H1 (cell line): ENCODE results near the gene DEGS2. TPM values are rescaled to one million over a fixed set of nuclear protein-coding genes. Genes with fewer than 3 reads are reported as not detected.

ENCODE experiments used
- CTCF ChIA-PET: fragments of 300-600 bp; sonication (Branson Sonifier 250); formaldehyde crosslinking; loops from one replicate; lab custom pipeline; 2021; ENCODE audit not compliant: partially characterized antibody; lab: Charles Lee
- POLR2A ChIA-PET: fragments of 300-600 bp; sonication (Branson Sonifier 250); formaldehyde crosslinking; loops from one replicate; lab custom pipeline; 2021; ENCODE audit warnings: inconsistent platforms; ENCODE audit not compliant: partially characterized antibody; lab: Charles Lee
- DNase-seq, 2 experiments: peaks; one replicate each; pipeline versions ENCODE4 v3.0.0 to v3.0.0-alpha.2; 2010 to 2022; ENCODE audit warnings: low spot score in 2 of 2, low read depth in 1 of 2, mixed read lengths in 1 of 2
- FAIRE-seq: peaks from 2 replicates; lab custom pipeline; 2011; peaks lifted over from hg19 to GRCh38; lab: Jason Lieb, UNC
- H2AFZ ChIP-seq: 2 replicates; pipeline ENCODE4 v1.8.1; 2012; ENCODE audit warnings: low read length, inconsistent platforms
- H2AK5ac ChIP-seq: 2 replicates; pipeline ENCODE4 v1.6.1; 2013; ENCODE audit warnings: low read depth, low read length
- H2BK120ac ChIP-seq: replicated peaks from 2 replicates; pipeline ENCODE3; 2013; ENCODE audit warnings: low read depth, low read length, inconsistent platforms
- H2BK12ac ChIP-seq: 2 replicates; pipeline ENCODE4 v1.6.1; 2013; ENCODE audit warnings: low read depth, low read length
- H2BK15ac ChIP-seq: 2 replicates; pipeline ENCODE4 v1.6.1; 2013; ENCODE audit warnings: low read length
- H2BK20ac ChIP-seq: 2 replicates; pipeline ENCODE4 v1.6.1; 2013; ENCODE audit warnings: low read length
- H2BK5ac ChIP-seq: 2 replicates; pipeline ENCODE4 v1.6.1; 2013; ENCODE audit warnings: low read depth, low read length
- H3K14ac ChIP-seq: 2 replicates; pipeline ENCODE4 v1.6.1; 2013; ENCODE audit warnings: inconsistent platforms; ENCODE audit not compliant: insufficient read length
- H3K18ac ChIP-seq: 2 replicates; pipeline ENCODE4 v1.6.1; 2013; ENCODE audit warnings: low read length; ENCODE audit errors: extremely low read depth
- H3K23ac ChIP-seq: 2 replicates; pipeline ENCODE4 v1.6.1; 2013; ENCODE audit warnings: inconsistent platforms; ENCODE audit not compliant: insufficient read length
- H3K23me2 ChIP-seq: 2 replicates; pipeline ENCODE4 v1.6.1; 2013; ENCODE audit warnings: low read depth, low read length
- H3K27ac ChIP-seq: 2 replicates; pipeline ENCODE4 v1.6.1; 2011; ENCODE audit warnings: low read depth, low read length, inconsistent platforms
- H3K27me3 ChIP-seq, 4 experiments: replicated peaks in 1 of 4; 1 replicate in 1 of 4; 2 replicates in 3 of 4; pipeline versions ENCODE4 v1.6.1 to v1.8.1; 2011 to 2013; ENCODE audit warnings: low read length in 3 of 4, mild to moderate bottlenecking in 3 of 4, inconsistent platforms in 2 of 4, mixed read lengths in 2 of 4, moderate library complexity in 1 of 4; ENCODE audit not compliant: control insufficient read depth in 3 of 4, insufficient read depth in 3 of 4; ENCODE audit errors: extremely low read depth in 1 of 4
- H3K36me3 ChIP-seq, 4 experiments: 2 replicates each; pipeline versions ENCODE4 v1.6.1 to v1.8.1; 2011 to 2013; ENCODE audit warnings: mild to moderate bottlenecking in 4 of 4, low read length in 3 of 4, moderate library complexity in 2 of 4, control low read depth in 1 of 4, inconsistent platforms in 1 of 4; ENCODE audit not compliant: insufficient read depth in 4 of 4, control insufficient read depth in 2 of 4
- H3K4ac ChIP-seq: replicated peaks from 2 replicates; pipeline ENCODE3; 2013; ENCODE audit warnings: low read length, low read depth, mixed read lengths, inconsistent platforms; ENCODE audit not compliant: insufficient read length
- H3K4me1 ChIP-seq, 4 experiments: replicated peaks in 1 of 4; 1 replicate in 1 of 4; 2 replicates in 3 of 4; pipeline versions ENCODE4 v1.6.1 to v1.8.1; 2011 to 2013; ENCODE audit warnings: low read length in 3 of 4, inconsistent platforms in 2 of 4, mixed read lengths in 1 of 4; ENCODE audit not compliant: insufficient read depth in 4 of 4, control insufficient read depth in 3 of 4
- H3K4me2 ChIP-seq, 2 experiments: 2 replicates each; pipeline versions ENCODE4 v1.6.1 to v1.8.1; 2011 to 2013; ENCODE audit warnings: low read depth in 2 of 2, low read length in 2 of 2, control low read depth in 1 of 2, inconsistent platforms in 1 of 2, mild to moderate bottlenecking in 1 of 2; ENCODE audit not compliant: insufficient read depth in 1 of 2
- H3K4me3 ChIP-seq, 4 experiments: fragments of 200-600, 300-600 bp in 1 of 4; sonication (generic), shearing (Covaris generic), sonication (Bioruptor Twin) in 1 of 4; 2 replicates each; pipeline versions ENCODE4 v1.5.1 to v1.8.1; 2011 to 2016; ENCODE audit warnings: low read length in 4 of 4, low read depth in 3 of 4, control low read depth in 2 of 4, inconsistent platforms in 2 of 4, mild to moderate bottlenecking in 2 of 4, mixed read lengths in 1 of 4, moderate library complexity in 1 of 4; ENCODE audit not compliant: insufficient read depth in 2 of 4; ENCODE audit errors: extremely low read depth in 1 of 4
- H3K56ac ChIP-seq: replicated peaks from 2 replicates; pipeline ENCODE3; 2013; ENCODE audit warnings: low read depth, mild to moderate bottlenecking, mixed read lengths, low read length, inconsistent platforms; ENCODE audit not compliant: insufficient read length
- H3K79me1 ChIP-seq: 2 replicates; pipeline ENCODE4 v1.6.1; 2013; ENCODE audit warnings: low read depth, low read length, control low read depth
- H3K79me2 ChIP-seq, 2 experiments: 2 replicates each; pipeline versions ENCODE4 v1.6.1 to v1.8.1; 2012 to 2013; ENCODE audit warnings: low read length in 2 of 2, mild to moderate bottlenecking in 2 of 2, inconsistent platforms in 1 of 2; ENCODE audit not compliant: insufficient read depth in 2 of 2, control insufficient read depth in 1 of 2
- H3K9ac ChIP-seq, 4 experiments: replicated peaks in 1 of 4; 1 replicate in 1 of 4; 2 replicates in 3 of 4; pipeline versions ENCODE4 v1.6.1 to v1.8.1; 2011 to 2013; ENCODE audit warnings: low read depth in 3 of 4, low read length in 3 of 4, control low read depth in 2 of 4, mild to moderate bottlenecking in 2 of 4, moderate library complexity in 2 of 4, inconsistent platforms in 1 of 4; ENCODE audit errors: extremely low read depth in 1 of 4
- H3K9me3 ChIP-seq, 2 experiments: 2 replicates each; pipeline versions ENCODE4 v1.6.1 to v1.8.1; 2012 to 2013; ENCODE audit warnings: mild to moderate bottlenecking in 2 of 2, moderate library complexity in 2 of 2, control low read depth in 1 of 2, inconsistent platforms in 1 of 2, low read depth in 1 of 2, low read length in 1 of 2, mixed read lengths in 1 of 2; ENCODE audit not compliant: insufficient read depth in 2 of 2
- H4K20me1 ChIP-seq, 2 experiments: replicated peaks in 1 of 2; 2 replicates each; pipeline versions ENCODE3 to v1.8.1; 2011 to 2013; ENCODE audit warnings: inconsistent platforms in 2 of 2, low read length in 2 of 2, mild to moderate bottlenecking in 1 of 2; ENCODE audit not compliant: insufficient read depth in 2 of 2, control insufficient read depth in 1 of 2
- H4K5ac ChIP-seq: 2 replicates; pipeline ENCODE4 v1.6.1; 2013; ENCODE audit warnings: low read length, low read depth, mixed read lengths, inconsistent platforms; ENCODE audit not compliant: insufficient read length
- H4K8ac ChIP-seq: 2 replicates; pipeline ENCODE4 v1.8.0; 2013; ENCODE audit warnings: mild to moderate bottlenecking, moderate library complexity, low read length, inconsistent platforms; ENCODE audit not compliant: insufficient read depth; ENCODE audit errors: extremely low read depth
- H4K91ac ChIP-seq: replicated peaks from 2 replicates; pipeline ENCODE3; 2013; ENCODE audit warnings: low read length, mixed read lengths, inconsistent platforms; ENCODE audit not compliant: insufficient read length
- WGBS, 2 experiments: shearing (Covaris generic) in 1 of 2; methylation state at CpG; one replicate each; pipeline versions ENCODE4 v1.1.6 to v1.1.7; 2013 to 2015; ENCODE audit warnings: low lambda C conversion rate in 2 of 2, mixed read lengths in 2 of 2, inconsistent platforms in 1 of 2, low coverage in 1 of 2, missing lambda C conversion rate in 1 of 2; ENCODE audit not compliant: insufficient replicate concordance in 2 of 2, insufficient coverage in 1 of 2, insufficient read length in 1 of 2; ENCODE audit errors: extremely low coverage in 1 of 2, missing lambda C conversion rate in 1 of 2; 5-methylcytosine and 5-hydroxymethylcytosine counted together
- polyA plus RNA-seq, 7 experiments: library from polyadenylated mRNA; depleted of rRNA in 3 of 7; stranded (reverse) in 5 of 7; unstranded in 2 of 7; fragments of >200 nt in 5 of 7; fragments of 200-250 nt in 2 of 7; gene quantifications; 1 replicate in 5 of 7; 2 replicates in 1 of 7; 4 replicates in 1 of 7; pipeline versions ENCODE4 v1.2.1 to v1.2.3, GENCODE V29; 2011 to 2013; ENCODE audit warnings: missing spikeins in 2 of 7, mixed read lengths in 2 of 7
- total RNA-seq: library from RNA; stranded (reverse); fragmentation: NEBNext Ultra II Directional; extraction: Animal tissue kit (Norgen Biotek cat#: 25700); gene quantifications from 2 replicates; pipeline ENCODE4 v1.2.1, GENCODE V29; 2021
- TF ChIP-seq, protein P1 (sequence below), 3 experiments: IDR thresholded peaks; 1 replicate in 2 of 3; 2 replicates in 1 of 3; pipeline versions ENCODE4 v1.5.1 to v1.6.1; 2011; ENCODE audit warnings: low read length in 3 of 3, mild to moderate bottlenecking in 3 of 3, inconsistent platforms in 2 of 3, low read depth in 1 of 3, moderate library complexity in 1 of 3; ENCODE audit not compliant: insufficient read depth in 1 of 3; ENCODE audit errors: control extremely low read depth in 1 of 3
- TF ChIP-seq, protein P2 (sequence below): IDR thresholded peaks from 2 replicates; pipeline ENCODE4 v1.6.1; 2011; ENCODE audit warnings: low read depth, mild to moderate bottlenecking, low read length; ENCODE audit not compliant: insufficient read depth

DEGS2 gene
- total and polyA plus RNA-seq, 2 of the 8 experiments (the other 6 are each of a cell fraction or from before 2014, with no cell fraction given) = 0.61 to 0.82 TPM

DNA sequence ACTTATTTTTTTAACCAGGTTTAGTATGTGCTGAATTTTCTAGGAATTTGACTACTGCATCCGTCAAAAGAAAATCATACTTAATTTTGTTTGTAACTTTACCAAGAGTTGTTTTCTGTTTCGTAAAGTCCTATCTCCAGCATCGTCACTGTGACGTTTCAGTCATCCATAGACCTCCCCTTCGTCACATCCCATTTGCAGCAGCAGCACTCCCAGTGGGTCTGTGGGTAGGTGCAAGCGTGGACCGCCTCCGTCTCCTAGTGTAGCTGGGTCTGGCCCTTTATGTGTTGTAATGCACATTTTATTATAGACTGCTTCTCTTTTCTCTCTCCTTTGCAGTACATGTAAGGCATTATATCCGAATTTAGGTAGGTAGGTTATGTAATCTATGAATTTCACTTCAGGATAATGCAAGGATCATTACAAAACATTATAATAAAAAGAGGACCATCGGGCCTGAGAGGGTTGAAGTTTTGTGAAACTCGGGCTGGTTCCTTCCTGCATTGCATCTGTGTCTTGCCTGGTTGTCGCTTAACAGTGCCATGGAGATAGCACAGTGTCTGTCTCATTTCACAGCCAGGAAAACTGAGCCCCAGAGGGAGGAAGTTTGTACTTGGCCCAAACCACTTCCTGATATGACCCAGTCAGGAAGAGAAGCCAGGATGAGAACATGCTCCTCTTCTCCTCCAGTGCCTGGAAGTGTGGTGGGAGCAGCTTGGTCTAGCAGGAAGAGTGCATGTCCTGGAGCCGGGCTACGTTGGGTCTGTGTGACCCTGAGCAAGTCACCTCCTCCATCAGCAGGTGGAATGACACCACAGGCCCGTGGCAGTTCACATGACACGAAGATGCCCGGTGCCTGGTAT, 53.0 kb downstream of the DEGS2 start:
- H3K36me3 ChIP-seq = no peaks in the 10 kb centered on the region; a peak in 1 of 8 replicates
- no peak for FAIRE-seq
- no peak overlapping the region for H2BK15ac ChIP-seq
- no peaks in the 10 kb centered on the region for H3K9me3 ChIP-seq
- H3K27ac ChIP-seq = no peak overlapping the region
- H3K4me3 ChIP-seq = no peak overlapping the region
- POLR2A ChIA-PET = no interaction called here
- no peak overlapping the region for H2BK5ac ChIP-seq
- 93% methylated on average over 17 of the region's 17 CpGs; no CpG with 5 or more reads in 1 of the 2 experiments for WGBS, 2 experiments
- peaks cover 2 to 8% of the 10 kb centered on the region in 2 experiments for H4K20me1 ChIP-seq
- no peaks in the 10 kb centered on the region for H3K27me3 ChIP-seq
- no peak overlapping the region for H2AK5ac ChIP-seq
- TF ChIP-seq, protein P1, sequence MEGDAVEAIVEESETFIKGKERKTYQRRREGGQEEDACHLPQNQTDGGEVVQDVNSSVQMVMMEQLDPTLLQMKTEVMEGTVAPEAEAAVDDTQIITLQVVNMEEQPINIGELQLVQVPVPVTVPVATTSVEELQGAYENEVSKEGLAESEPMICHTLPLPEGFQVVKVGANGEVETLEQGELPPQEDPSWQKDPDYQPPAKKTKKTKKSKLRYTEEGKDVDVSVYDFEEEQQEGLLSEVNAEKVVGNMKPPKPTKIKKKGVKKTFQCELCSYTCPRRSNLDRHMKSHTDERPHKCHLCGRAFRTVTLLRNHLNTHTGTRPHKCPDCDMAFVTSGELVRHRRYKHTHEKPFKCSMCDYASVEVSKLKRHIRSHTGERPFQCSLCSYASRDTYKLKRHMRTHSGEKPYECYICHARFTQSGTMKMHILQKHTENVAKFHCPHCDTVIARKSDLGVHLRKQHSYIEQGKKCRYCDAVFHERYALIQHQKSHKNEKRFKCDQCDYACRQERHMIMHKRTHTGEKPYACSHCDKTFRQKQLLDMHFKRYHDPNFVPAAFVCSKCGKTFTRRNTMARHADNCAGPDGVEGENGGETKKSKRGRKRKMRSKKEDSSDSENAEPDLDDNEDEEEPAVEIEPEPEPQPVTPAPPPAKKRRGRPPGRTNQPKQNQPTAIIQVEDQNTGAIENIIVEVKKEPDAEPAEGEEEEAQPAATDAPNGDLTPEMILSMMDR (IDR thresholded peaks at IDR 0.05; ENCODE audit: control extremely low read depth in 1 of 3, insufficient read depth in 1 of 3, low read depth in 1 of 3, low read length in 3 of 3) = peak in 2 of 3 experiments; percentile 8 to 22; a peak in 2 of 4 replicates
- TF ChIP-seq, protein P2, sequence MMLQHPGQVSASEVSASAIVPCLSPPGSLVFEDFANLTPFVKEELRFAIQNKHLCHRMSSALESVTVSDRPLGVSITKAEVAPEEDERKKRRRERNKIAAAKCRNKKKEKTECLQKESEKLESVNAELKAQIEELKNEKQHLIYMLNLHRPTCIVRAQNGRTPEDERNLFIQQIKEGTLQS = no peak
- no peaks in the 10 kb centered on the region; the same call in 1 of the 2 replicates for H3K79me1 ChIP-seq
- no peak overlapping the region for H2BK12ac ChIP-seq
- CTCF ChIA-PET = interaction anchor here (0.7 to 10.6 kb wide), 15 partner anchors 10 to 162 kb away, joined by 3 to 240 read pairs (median 5); partner anchors contain the start of gene EVL
- H2AFZ ChIP-seq = no peak overlapping the region
- H3K4me2 ChIP-seq = no peak overlapping the region
- H3K23ac ChIP-seq = no peak overlapping the region
- no peaks in the 10 kb centered on the region for H3K79me2 ChIP-seq
- H2BK20ac ChIP-seq = no peak overlapping the region; the same call in 1 of the 2 replicates
- H3K14ac ChIP-seq = no peak overlapping the region
- no peak overlapping the region for H3K4ac ChIP-seq
- H3K9ac ChIP-seq = no peak overlapping the region
- H4K5ac ChIP-seq = no peak overlapping the region
- DNase-seq = no peak
- no peak overlapping the region for H4K91ac ChIP-seq
- H3K23me2 ChIP-seq = no peaks in the 10 kb centered on the region
- H3K18ac ChIP-seq = no peak overlapping the region
- no peak overlapping the region for H3K56ac ChIP-seq
- H3K4me1 ChIP-seq = no peaks in the 10 kb centered on the region
- no peak overlapping the region for H4K8ac ChIP-seq
- no peak overlapping the region for H2BK120ac ChIP-seq
